HG03469 (cell line): ENCODE measurements around the gene HPCAL1.
A peak's percentile ranks its signal among the peaks of the same experiment; 100 is the strongest.

ENCODE experiments used
- ATAC-seq: cut with Tn5 transposase; IDR thresholded peaks from one replicate; pipeline ENCODE4 v1.9.1; 2021; ENCODE audit warnings: mild to moderate bottlenecking, moderate library complexity, moderate number of reproducible peaks; ENCODE audit not compliant: unreplicated experiment

HPCAL1 gene

DNA sequence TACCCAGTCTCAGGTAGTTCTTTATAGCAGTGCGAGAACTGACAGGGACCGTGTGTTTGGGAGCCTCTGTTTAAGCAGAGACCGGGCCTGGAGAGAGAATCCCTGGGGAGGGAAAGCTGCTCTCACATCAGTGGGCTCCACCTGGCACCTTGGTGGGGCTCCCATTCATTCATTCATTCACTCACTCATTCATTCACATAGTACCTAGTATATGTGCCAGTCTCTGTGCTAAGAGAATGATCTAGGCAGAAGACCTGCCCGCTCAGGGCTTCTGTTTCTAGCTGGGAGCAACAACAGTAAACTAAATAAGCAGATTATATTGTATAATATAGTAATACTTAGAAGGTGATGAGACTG lies 17.8 kb downstream of the HPCAL1 start:
- no peak for ATAC-seq

DNA sequence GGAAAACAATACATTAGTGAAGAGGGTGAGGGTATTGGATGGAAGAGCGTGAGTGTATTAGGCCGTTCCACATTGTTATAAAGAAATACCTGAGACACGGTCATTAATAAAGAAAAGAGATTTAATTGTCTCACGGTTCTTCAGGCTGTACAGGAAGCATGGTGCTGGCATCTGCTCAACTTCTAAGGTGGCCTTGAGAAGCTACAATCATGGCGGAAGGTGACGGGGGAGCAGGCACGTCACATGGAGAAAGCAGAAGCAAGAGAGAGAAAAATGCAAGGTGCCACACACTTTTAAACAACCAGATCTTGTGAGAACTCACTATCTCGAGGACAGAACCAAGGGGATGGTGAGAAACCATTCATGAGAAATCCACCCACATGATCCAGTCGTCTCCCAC lies 18.2 kb downstream of the HPCAL1 start:
- ATAC-seq = no peak

DNA sequence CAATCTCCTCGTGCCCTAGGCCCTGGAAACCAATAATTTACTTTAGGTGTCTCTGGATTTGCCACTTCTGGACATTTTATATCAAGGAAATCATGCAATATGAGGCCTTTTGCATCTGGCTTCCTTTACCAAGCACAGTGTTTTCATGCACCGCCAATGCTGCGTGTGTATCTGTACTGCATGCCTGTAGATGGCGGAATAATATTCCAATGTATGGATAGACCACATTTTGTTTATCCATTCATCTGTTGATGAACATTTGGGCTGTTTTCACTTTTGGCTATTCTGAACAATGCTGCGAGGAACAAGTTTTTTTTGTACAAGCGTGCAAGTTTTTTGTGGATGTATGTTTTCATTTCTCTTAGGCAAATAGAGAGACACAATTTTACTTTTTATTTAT lies 18.9 kb downstream of the HPCAL1 start:
- ATAC-seq = no peak

DNA sequence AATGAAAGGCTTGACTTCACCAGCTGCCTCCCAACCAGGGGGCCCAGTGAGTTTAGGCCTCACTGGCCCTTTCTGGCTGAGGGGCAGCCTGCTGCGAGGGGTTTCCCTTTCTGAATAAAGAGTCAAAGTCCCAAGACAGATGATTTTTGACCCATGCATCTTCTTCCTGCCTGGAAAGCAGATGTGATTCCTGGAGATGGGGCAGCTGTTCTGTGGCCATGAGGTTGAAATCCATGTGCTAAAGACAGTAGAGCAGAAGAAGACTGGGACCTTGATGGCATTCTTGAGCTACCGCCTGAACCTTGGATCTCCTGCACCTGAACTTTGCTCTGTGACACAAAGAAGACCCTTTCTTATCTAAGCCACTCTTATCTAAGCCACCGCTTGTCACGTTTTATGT lies 19.8 kb downstream of the HPCAL1 start:
- no peak for ATAC-seq

DNA sequence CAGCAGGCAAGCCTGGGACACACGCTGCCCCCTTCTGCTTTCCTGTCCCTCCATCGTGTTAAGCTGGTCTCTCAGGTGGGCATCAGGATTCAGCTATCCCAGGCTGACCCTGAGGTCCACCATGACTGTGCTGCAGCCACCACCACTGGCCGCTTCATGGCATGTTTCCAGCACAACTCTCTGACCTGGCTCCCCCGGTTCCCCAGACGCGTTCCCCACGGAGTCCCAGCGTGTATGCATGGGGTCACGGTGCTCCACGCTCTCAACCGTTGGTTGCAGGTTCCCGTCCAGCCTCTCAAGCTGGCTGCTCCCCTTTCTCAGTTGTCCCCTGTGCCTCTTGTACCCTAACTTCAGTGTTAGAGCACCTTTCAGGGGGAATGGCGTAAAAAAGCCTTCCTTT lies 20.3 kb downstream of the HPCAL1 start:
- ATAC-seq = no peak

DNA sequence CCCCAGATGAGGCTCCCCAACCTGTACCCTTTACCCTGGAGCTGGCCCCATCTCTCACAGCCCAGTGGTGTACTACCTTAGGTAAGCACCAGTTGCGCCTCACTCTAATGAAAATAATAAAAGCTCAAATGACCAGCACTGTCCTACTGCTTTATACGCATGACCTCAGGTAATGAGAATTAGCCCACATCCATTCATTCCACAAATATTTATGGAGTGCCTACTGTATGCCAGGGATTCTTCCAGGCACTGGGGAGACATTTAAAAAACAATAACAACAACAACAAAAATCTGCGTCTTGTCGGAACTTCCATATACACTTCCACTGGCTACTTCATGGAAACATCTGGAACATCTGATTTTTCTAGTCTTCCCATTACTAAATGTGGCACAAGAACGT lies 20.8 kb downstream of the HPCAL1 start:
- ATAC-seq = no peak

DNA sequence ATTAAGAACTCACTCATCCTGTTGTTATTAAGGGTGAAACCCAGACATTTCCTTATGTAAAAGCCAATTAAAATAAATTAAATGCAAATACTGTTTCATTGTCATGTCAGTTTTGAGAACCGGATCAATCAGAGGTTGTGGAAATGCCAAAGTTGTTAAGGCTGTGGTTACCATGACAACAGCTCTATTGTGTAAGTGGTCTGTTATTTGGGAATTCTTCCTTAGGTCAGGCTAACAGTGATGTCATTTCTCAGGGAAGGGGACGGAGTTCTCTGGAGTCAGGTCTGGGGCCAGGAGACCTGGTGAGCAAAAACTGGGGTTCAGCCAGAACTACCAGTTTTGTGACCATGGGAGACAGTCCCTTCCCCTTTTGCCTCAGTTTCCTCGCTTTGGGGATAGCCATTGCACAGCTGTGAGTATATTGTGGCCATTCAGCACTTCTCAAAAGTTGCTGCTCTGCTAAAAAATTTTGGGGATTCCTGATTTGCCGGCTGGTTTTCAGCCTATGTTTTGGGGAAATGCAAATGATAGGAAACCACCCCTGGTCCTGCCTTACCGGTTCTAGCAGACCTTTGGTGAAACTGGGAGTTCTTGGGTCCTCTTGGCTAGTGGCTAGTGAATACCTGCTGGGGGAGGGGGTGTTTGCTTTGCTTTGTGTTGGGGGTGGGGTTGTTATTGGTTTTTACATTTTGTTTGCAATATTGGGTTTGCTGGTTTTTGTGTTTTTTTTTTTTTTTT lies 21.6 kb downstream of the HPCAL1 start:
- no peak for ATAC-seq

DNA sequence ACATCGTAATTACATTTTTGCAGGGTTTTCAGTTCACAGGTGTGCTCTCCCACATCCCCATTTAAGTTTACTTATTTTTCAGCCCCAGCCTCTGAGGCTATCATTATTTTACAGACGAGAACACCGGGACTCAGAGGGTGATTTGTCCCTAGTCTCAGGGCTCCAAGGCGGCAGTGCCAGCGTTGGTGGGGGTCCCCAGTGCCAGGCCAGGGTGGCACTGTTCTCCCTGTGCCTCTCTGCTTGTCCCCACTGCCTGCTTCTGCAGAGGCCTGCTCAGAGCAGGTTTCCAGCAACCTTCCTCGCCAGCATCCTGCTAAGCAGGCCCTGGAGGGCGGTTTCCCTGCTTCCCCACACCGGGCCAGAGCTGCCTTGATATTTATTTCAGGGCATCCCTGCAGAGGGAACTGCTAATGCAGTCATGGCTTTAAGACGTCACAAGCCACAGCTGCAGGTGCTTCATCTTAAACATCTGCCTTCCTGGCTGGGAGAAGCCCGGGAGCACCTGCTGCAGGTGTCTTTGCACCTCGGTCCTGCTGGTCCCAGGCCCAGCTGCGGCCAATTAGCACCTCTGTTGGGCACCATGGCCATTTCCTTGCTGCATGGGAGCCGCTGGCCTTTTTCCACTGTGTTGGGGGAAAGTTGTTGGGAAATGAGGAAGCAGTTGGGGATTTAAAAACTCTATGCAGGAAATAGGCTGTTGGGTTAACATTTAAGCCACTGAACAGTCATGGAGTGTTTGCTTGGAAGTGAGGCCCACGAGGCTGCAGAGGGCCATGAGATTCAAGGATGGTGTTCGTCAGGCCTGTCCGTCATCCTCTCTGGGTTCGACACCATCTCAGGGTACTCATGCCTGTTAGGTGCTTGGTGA lies 22.8 kb downstream of the HPCAL1 start:
- no peak for ATAC-seq

DNA sequence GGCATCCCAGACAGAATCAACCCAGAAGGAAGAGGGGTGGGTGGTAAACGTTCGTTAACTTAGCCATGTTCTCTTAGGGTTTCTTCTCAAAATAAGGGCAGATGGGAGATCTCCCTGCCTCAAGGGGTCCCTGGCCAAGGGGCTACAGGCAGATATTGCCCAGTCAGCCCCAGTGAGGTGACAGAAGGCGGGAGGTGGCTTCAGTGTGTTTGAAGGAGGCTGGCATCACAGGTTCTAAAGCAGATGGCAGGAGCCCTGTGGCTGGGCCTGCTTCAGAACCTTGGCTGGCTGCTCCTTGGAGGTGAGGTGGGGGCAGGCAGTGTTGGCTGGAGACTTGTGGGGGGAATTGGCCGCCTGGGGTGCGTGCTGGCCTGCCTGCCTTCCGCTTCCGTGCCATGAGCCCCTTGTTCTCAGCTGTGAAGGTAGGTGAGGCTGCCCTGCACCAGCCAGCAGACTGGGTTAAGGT lies 23.5 kb downstream of the HPCAL1 start:
- no peak for ATAC-seq

DNA sequence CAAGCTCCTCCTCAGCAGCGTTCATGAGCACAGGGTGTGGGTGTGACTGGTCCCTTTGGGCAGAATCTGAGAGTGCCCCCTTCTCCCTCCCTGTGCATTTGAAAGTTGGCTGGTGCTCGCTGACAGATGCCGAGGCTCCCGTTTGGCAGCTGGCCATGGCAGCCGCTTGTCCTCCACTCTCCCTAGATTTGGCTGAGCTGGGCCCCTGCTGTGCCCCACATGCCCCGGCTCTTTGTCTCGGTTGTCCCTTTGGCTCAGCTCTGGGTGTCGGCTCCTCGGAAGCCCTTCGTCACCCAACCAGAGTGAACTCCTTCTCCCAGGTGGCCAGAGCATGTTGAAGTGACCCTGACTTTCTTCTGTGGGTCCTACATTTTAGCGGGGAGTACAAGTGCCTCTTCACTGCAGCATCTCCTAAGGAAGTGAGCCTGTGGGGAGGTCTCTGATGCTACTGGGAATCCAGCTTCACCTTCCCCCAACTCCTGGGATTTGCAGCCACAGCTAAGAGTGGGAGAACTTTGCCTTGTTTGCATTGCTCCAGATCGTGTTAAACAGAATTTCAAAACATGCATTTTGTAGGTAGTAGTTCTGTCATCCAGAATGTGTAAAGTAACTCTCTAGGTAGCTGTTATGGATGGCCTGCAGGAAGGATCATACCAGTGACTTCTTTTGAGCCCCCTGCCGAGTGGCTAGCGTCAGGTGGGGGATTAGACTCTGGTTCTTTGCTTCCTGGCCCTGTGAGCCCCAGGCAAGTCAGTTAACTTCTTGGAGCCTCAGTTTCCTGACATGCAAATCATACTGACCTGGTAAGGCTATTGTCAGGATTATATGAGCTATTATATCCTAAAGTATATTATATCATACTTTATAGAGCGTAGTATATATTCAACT lies 24.2 kb downstream of the HPCAL1 start:
- no peak for ATAC-seq

DNA sequence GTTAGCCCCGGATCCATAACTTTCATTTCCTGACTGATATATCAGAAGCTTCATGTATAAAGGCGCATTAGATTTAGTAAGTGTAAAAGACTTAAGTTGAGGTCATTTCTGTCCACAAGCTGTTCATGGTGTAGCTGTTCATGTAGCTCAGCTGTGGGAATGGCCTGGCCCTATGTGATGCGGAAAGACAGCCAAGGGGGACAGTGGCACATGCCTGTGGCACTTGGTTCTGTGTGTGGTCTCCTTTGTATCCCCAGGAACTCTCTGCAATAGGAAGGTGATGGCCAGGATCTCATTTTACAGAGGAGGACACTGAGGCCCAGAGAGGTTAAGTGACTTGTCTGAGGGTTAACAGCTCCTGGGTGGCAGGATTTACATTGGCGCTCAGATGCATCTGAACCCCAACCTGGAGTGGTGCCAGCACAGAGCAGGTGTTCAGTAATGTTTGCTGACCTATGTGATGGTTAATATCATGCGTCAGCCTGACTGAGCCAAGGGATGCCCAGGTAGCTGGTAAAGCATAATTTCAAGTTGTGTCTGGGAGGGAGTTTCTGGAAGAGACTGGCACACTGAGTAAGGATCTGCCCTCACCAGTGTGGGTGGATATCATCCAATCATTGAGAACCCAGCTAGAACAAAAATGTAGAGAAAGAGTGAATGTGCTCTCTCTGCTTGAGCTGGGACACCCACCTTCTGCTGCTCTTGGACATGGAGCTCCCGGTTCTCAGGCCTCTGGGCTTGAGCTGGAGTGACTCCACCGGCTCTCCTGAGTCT lies 25.4 kb downstream of the HPCAL1 start:
- ATAC-seq = no peak

DNA sequence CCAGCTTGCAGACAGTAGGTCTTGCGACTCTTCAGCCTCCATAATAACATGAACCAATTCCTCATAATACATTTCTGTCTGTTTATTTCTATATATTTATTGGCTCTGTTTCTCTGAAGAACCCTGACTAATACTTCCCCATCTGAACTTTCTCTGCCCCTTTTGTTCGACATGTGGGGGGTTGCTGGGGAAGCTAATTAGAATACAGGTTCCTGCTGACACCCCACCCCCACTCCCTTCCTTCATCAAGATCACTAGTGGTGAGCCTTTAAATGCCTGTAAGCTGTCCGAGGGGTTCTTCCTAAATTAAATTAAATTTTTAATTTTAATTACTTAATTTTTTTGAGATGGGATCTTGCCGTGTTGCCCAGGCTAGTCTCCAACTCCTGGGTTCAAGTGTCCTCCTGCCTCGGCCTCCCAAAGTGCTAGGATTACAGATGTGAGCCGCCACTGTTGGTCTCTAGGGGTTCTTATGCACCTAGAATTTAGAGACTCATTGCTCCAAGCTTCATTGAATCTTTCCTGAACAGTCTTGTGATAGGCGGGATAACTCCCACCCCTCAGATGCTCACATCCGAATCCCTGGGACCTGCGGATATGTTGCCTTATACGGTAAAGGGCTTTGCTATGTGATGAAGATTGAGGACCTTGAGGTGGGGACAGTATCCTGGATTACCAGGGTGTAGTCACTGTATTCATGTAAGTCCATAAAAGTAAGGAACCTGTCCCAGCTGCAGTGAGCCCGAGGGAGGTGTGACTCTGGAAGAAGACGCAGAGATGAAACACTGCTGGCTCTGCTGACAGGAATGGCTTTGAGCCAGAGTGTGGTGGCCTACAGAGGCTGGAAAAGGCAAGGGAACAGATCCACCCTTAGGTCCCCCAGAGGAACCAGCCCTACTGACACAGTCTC lies 26.2 kb downstream of the HPCAL1 start:
- ATAC-seq = no peak

DNA sequence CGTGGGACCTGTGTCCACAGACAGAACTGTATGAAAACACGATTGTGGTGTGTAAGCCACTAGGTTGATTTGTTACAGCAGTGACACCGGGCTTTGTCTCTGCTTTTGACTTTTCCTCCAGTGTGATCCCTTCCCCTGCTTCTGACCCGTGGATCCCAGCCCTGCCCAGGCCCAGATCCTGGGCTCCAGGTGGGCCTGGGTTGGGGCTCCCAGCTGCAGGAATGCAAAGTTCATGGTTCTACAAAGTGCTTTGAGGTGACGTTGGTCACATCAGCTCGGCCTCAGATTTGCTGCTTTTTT lies 26.8 kb downstream of the HPCAL1 start:
- ATAC-seq = no peak

DNA sequence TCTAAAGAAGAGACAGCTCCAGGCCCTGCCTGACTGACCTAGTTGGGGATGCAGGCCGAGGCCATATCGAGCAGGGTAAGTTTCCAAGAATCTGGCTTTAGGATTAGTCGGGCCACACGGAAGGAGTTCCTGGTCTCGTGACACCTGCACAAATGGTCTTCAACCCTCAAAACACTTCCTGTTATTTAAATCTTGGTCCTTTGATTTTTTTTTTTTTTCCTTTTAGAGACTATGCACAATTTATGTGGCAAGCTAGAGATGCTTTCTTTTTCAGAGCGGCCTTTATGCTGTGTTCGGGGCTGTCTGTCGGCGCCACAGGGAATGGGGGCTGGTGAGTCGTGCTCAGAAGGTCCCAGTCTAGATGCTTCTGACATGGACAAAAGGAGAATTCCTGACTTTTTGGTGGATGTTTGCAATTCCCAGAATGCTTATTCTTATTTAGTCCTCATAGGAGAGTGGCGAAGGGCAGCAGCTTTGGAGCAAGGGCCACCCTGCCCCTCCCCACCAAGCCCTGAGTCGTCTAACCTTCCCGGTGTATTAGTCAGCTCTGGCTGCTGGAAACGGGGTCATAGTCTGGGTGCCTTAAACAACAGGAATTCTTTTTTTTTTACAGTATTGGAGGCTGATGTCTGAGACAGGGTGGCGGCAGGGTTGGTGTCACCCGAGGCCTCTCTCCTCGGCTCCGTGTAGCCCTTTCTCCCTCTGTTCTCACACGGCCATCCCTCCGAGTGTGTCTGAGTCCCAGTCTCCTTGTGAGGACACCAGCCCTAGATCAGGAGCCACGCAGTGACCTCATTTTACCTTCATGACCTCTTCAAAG lies 27.4 kb downstream of the HPCAL1 start:
- ATAC-seq = no peak

DNA sequence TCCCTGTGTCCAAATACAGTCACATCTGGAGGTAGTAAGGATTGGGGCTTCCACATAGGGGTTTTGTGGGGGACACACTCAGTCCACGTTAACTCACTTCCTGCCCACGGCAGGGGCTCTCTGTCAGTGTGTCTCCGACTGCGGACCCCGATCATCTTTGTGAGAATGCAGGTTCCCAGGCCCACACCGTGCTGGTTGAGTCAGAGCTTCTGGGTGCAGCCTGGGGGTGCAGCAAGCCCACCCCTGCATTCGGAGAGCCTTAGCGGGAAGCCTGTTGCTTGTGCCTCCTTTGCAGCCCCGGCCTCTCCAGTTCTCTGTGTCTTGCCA lies 28.0 kb downstream of the HPCAL1 start:
- ATAC-seq = no peak

DNA sequence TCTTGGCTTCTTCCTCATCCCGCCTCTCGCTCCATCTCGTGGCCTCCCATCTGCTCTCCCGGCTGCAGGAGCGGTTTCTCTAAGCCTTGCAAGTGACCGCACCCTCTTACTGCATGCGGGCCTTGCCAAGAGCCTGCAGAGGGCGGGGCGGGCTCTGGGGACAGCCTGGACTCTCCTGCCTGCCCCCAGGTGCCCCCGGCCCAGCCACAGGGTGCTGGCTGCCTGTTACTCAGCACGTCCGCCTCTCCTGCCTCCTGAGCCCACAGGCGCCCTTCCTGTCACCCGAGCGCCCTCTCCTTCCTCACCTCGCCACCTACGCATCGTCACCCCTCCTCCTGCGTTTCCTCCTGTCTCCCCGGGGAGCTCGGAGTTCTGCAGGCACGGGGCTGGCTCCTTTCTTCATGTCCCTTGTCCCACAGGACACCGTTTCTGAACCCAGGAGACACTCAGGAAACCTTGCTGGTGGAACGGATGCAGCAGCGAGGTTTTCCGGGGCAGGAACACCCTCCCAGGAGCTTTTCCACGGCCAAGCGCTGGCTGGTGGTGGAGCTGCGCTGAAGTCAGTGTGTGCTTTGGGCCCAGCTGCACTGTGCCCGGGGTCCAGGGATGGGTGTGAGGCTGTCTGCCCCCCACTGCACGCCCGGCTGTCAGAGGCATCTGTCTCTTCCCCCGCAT lies 28.5 kb downstream of the HPCAL1 start:
- peak; percentile 31 for ATAC-seq

DNA sequence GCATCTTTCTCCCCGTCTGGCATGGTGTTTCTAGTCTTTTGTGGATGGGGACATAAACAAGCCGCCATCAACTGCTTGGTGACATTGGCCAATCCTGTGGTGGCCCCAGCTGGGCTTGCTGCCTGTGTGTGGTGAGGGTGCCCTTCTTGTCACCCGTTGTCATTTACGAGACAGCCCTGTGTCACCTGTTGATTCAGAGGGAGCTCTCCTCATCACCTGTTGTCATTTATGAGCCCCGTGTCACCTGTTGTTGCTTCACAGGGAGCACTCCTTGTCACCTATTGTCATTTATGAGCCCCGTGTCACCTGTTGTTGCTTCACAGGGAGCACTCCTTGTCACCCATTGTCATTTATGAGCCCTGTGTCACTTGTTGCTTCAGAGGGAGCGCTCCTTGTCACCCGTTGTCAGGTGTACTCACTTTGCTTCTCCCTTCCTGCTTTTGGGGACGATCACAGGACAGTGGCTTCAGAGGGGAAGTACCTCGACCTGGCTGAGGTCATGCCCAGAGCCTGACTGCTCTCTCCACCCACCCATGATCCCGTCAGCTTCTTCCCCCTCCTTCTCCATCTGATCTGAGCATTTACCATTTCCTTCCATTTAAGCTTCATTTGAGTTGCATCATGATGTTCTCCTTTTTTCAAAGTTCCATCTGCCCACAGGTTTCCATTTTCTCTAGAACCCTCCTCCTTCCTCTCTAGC lies 29.1 kb downstream of the HPCAL1 start:
- ATAC-seq = peak; percentile 71
